Hematopoietic multipotent progenitor cell treated with erythropoietin and hydrocortisone succinate and interleukin-3 and kit ligand, for 15 days (in vitro differentiated cells): ENCODE measurements around the gene AP3B1.

Experiments
- DNase-seq: peaks from one replicate; pipeline ENCODE4 v3.0.0-alpha.2; 2015; ENCODE audit warnings: low spot score

Gene AP3B1

DNA sequence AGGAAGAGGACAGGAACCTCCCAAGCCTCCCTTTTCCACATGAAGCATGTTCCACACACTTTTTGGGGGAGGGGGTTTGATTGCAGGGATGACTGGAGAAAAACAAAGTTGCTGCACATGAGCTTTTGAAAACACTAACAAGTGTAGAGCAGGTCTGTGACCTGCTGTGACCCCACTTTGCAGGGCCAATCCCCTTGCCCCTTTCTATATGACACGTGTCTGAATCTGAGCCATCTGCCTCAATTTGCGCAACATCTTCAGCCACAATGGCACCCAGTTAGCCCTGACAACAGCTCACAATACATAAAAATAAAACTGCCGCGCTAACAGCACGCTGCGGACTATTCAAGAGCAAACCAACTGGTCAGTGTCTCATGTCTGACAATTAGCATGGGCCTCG, 290.6 kb downstream of the AP3B1 start:
- no peak for DNase-seq

DNA sequence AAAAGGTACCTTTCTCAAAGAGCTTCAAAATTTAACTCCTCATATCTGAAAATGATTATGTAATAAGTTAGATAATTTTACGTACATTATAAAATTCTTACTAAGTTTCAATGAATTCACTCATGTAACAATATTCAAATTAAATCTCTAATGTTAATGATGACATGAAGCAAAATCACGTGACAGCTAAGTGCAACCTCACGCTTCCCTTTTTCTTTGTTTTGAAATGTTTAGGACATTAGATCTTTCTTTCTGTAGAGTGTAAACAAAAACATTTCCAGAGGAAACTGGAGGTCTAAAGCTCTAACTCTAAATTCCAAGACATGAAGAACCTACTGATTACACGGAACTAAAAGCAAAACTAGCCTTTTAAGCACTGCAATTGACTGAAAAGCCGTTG, 291.0 kb downstream of the AP3B1 start:
- no peak for DNase-seq

DNA sequence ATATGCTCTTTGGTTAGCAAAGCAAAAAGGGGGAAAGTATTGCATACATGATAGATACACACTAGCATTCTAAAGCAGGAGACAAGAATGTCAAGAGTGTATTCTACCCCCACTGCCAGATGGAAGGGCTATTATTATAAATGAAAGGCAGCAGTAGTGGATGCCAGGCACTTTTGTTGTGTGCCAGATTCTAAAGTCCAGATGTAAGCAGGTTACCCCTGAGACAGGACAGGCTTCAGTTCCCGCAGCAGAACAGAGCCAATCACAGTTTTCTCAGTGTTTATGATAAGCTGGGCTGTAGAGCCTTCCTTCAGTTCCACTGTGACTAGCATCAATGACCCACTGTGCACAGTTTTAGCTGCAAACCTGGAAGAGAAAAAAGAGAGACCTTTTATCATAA, 291.8 kb downstream of the AP3B1 start:
- DNase-seq: no peak

DNA sequence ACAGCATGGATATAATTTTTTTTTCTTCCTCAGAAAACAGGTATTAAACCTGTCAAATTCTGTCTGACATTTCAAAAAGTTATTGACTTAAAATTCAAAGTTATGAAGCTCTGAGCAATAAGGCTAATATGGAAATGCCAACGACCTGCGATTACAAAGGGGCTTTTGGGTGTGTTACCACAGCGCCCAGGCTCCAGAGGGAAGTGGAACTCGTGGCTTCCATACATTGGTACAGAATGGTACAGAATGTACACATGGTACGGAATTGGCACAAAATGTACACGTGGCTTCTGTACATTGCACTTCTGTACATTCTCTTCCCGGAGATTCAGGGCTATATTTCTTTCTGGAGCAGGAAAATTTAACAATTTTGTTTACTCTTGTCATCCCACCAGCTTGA, 293.3 kb downstream of the AP3B1 start:
- no peak for DNase-seq

DNA sequence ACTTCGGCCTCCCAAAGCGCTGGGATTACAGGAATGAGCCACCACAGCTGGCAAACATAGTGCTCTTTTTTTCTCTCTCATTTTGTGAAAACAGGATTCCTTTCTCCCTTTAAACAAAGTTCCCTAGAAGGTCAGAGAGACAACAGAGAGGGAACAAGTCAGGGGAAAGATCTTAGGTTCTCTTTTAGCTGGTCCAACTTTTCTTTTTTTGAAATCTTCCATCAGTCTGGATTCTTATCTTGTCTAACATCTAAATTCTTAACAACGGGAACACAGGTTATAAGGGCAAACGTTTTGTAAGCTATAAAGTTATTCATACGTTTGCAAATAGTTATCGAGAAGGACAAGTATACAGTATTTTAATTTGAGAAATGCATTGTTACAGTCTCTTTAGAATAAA, 294.3 kb downstream of the AP3B1 start:
- no peak for DNase-seq

DNA sequence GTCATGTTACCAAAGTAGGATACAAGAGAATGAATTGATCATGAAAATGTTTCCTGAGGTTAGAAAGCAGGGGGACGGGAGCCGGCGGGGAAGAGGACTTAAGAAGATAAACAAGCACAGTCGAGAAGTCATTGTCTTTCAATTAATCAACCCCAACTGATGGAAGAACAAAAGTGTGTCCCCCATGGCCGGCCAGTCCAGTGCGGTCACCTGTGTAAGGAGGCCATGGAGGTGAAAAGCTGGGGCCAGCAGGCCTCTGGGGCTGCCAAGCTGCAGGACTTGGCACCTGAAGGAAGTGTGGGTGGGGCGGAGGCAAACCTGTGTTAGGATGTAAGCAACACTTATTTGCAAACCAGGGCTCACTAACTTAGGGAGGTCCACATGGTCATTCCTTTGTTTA, 295.1 kb downstream of the AP3B1 start:
- no peak for DNase-seq

DNA sequence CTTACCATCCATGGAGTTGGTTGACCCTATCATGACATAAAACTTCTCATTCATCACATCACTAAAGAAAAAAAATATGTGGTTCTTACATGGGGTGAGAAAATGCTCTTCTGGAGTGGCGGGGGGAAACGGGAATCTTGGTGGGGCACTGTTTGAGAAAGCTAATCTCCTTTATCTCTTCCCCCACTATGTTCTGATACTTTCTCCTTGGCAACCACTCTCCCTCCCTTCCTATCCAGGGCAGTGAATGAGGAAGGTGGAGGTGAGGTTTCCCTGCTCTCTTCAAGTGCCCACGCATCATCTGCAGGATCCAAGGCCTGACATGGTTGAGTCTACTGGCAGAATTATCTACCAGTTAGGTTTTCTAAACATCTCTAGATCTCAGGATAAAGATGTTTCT, 297.6 kb downstream of the AP3B1 start:
- DNase-seq: no peak

DNA sequence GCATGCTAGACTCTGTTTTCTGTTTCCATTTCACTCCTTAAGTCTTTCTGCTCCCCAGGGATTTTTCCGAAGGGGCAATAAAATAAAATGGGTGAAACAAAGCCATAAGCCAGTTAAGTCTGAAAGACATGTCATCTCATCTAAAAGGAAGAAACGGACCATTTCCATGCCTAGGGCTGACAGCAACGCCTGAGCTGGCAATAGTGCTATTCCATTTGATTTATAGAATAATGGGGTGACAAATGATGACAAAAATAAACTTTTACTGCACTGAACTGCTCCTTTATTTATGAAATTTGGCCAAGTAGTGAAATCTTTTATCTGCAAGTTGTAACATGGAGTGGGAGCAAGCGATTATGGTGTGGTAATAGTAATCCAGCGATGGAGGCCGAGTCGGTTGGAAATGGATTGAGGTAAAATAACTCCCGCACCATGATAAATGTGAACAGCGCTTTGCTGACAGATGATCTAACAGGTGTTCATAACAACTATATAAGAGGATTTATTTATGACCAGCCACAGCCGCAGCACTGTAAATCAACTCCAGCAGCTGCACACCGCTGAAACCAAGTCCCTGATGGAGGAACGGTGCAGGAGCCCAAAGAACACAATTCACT, 298.6 kb downstream of the AP3B1 start:
- no peak for DNase-seq

DNA sequence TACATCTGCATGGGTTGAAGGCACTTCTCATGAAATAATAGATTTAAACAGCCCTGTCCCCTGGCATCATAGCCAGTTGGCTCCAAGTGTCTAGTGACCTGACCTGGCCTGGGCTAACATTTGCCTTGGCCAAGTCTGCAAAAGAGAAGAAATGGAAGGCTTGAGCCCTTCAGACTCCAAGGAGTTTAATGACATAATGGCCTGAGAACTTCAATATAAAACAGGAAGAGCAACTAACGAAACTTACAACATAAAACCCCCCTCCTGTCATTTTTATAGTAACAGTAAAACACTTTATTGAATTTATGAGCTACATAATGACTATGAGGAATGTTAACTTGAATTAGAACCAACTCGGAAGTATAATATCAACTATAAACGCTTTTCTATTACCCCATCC, 299.6 kb downstream of the AP3B1 start:
- DNase-seq: no peak

DNA sequence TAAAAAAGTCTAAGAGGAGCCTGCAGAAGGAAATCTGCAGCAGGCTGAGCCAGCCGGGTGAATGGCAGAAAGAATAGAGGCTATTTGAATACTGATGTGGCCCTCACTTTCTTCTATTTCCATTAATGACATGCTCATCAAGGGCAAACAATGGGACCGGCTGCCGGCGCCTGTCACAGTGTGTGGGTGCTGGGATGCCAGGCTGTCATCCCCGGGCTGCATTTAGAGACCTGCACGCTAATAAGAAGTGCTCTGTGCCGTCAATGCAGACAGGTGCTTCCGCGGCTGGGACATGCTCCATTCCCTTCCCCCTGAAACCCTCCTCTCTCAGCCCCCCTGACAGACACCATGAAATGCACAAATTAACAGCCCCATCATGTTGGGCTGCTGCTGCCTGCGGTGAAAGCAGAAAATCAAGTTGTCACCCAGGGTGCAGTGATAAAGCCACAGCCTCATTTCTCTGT, 300.6 kb downstream of the AP3B1 start:
- no peak for DNase-seq

DNA sequence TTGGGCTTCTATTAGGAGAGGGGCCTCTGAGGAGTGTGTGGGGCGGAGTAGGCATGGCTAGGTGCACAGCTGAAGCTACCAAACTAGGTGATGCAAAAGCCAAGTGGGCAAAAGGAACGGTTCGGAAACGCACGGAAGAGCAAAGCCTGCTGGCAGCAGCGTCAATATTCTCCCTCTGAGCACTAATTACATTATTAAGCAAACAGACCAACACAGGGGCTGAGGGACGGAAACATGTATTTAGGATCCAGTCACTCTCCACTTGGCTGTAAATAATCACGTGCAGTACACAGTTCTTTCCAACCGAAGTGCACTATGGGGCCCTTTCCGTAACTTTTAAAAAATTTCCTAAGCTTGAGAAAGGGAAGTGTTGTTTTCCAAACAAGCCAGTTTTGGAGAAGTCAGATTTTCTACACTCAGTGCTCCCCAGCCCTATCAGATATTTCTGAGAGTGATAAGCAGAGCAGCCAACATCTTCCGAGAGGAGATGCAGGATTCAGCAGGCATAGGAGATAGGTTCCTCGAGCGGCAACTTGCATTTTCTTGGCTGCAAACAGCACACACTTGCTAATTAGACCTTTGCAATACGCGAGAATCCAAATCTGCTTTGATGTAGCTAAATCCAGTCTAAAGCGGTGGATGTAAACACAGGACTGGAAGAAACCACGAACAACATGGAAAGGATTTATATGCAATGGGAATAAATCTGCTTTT, 301.2 kb downstream of the AP3B1 start:
- no peak for DNase-seq

DNA sequence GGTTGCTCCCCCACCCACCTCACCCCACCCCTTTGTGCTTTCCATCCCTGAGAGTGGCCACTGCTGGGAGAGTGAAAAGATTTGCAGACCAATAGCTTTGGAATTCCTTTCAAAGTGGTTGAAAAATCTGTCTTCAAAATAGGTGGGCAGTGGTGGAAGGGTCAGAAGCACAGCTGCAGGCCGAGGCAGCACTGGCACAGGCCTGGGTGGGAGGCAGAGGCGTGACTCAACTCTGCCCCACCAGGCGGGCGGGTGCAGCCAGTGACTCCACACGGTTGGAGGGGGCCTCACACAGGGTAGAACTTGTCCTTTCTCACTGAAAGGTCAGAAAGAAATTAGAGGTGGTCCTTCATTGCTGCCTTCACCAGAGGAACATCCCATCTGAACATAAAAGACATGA, 303.4 kb downstream of the AP3B1 start:
- no peak for DNase-seq

DNA sequence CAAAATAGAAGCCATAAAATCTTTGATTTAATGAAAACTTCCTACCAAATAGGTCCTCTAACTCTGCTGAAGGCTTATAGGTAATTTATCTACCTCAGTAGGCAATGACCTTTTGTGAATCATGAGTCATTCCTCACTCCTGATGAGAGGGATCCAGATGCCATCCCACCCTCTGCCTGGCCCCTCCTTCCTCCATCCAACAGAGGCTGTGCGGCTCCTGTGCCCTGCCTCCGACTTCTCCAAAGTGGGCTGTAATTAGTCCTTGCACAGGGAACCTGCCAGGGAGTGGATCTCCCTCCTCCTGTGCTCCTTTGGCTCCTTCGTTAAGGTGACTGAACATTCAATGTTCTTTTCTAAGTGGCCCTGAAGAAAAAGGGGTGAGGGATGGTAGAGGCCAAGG, 304.5 kb downstream of the AP3B1 start:
- no peak for DNase-seq

DNA sequence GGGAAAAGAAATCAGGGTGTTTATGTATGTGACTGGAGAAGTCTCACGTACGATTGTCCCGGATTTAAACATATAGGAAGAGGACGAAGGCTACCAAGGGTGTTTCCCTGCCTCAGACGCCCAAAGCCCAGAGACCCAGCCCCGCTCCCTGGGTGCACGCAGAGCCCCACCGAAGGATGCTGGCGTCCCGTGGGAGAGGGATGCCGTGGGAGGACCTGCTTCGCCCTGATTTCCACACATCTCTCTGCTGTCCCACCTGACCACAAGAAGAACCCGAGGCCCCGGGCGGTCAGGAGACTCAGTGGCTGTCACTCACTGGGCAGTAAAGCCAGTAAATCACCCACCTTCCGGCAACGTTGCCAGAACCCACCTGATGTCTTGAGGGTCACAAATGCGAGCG, 306.5 kb downstream of the AP3B1 start:
- no peak for DNase-seq

DNA sequence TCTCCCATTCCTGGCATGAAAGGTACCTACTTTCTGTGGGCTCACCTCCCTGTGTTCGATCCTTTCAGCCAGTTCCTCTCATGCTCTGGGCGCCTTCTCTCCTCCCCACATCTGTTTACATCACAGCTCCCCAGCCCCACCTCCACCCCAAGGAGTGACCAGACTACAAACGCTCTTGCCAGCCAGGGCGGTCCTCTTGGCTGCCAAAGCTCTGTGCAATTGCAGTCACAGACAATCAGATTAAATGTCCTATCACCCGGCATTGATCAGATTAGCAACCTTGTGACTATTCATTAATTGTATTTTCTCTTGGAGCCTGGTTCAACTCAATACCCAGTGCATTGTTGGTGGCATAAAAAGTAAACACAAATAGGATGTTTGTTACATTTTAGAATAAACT, 307.2 kb downstream of the AP3B1 start:
- DNase-seq: no peak

DNA sequence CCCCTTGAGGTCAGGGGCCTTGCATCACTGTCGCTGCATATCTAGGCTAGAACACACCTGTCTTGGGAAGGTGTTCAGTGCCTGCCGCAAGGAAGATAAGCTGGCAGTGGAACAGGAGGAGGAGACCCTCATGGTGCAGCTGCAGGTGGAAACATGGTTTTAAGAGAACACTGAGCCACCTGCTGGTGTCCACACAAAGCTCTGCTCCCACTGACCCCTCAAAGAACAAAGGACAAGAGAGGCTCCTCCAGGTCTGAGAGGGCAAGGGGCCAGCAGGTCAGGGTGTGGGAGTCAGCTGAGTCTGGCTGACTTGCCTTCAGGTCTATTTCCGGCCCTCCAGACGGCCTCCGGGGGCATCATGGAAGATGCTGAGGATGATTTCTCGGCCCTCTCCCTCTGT, 308.2 kb downstream of the AP3B1 start:
- DNase-seq: no peak

DNA sequence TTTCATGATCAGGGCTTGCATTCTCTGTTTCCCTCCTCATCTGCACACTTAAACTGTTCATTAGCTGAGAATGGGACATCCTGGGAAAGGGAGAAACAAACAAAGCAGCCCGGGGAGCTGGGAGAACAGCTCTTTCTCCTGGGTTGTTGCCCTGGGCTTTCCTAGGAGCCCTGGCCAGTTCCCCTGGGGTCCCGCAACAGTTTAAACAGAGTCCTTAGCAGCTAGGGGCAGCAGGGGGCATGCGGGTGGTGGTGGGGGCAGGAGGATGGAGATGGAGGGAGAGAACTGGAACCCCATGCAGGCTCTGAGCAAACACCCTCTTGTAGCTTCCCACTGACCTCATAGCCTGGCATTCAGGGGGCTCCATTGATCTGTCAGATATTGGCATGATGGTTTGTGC, 309.3 kb downstream of the AP3B1 start:
- DNase-seq: no peak

DNA sequence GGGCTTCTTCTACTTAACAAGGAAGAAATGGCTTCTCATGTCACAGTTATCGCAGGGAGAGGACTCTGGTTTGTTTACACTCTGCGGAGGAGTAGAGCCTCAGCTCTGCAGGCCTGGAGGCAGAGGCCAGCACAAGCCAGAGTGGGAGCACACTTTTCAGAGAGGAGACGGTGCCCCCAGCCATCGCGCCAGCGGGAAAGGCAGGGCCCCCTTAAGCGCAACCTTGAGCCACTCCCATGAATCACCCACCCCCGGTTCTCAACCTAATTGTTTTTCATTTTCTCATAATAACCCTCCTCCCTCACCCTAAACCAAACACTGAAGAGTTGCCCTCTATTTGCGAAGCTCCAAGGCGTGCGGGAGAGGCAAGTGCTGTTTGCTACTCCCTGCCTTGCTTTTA, 309.9 kb downstream of the AP3B1 start:
- no peak for DNase-seq

DNA sequence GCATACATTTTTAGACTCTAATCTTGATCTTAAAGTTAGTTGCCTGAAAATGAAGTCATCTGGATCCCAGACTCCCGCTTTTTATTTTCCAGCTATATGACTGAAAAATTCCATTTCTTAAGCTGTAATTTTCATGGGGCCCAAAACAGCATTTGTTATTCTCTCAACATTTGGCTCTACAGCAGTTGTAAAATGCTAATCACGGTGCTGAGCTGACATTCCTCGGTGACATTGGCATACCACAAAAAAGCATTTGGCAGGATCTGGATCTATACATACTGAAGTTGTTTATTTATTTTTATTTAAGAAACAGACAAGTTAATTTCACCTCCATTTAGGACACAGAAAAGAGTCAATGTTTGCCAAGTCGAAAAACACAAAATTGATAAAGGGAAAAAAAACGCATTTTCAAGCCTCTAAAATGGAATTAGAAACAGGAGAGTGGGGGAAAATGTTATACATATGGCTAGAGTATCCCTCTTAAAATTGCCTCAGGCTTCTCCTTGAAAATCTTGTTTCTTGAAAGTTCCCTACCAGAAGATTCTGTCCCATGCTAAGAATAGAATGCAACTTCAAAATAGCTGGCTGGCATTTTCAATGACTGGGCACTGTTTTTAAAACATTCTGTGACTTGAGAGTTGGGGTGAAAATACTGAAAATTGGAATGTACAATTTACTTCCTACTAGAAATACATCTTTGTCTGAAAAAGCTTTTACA, 310.9 kb downstream of the AP3B1 start:
- no peak for DNase-seq

DNA sequence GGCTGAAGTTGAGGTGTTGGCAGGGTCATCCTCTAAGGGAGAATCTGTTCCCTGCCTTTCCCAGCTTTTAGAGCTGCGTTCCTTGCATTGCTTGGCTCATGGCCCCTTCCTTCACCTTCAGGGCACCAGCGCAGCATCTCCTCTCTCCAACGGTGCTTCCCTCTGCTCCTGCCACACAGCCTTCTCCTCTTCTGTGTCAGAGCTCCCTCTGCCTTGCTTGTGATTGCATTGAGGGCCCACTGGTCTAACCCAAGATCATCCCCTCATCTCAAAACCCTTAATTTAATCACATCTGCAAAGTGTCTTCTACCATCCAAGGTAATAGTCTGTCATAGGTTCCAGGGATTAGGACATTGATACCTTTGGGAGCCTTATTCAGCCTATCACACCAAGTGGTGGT, 312.7 kb downstream of the AP3B1 start:
- DNase-seq: no peak

DNA sequence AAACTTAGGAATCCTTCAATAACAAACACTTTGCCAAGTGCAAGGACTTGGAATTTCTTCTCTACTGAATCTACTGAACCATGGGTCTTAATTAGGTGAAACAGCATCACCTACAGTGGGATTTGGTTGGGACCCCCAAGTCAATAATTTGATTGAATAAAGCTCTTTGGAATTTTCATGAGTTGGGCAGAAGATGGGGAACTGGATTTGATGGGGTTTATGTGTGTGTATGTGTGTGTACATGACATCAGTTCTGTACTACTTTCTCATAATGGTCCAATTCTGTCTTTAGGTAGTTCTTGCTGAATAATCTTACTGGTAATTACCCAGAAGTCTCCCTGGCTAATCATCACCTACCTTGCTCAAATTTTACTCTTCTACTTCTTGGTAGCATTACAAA, 319.9 kb downstream of the AP3B1 start:
- no peak for DNase-seq

DNA sequence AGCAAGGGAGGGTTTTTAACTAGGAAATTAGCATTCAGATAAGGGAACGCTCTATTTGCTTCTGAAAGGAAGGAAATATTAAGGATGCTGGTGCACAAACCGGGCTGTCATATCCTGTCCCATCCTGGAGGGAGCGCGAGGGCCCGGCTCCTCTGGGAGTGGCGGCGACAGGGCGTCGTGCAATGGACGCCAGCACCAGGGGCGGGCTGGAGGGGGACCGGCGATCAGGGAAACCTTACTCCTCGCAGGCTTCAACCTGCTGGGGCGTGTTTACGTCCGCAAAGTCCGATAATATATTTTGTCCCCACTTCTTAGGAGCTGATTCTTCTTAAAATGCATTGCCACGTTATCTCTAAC, 321.3 kb downstream of the AP3B1 start:
- no peak for DNase-seq

DNA sequence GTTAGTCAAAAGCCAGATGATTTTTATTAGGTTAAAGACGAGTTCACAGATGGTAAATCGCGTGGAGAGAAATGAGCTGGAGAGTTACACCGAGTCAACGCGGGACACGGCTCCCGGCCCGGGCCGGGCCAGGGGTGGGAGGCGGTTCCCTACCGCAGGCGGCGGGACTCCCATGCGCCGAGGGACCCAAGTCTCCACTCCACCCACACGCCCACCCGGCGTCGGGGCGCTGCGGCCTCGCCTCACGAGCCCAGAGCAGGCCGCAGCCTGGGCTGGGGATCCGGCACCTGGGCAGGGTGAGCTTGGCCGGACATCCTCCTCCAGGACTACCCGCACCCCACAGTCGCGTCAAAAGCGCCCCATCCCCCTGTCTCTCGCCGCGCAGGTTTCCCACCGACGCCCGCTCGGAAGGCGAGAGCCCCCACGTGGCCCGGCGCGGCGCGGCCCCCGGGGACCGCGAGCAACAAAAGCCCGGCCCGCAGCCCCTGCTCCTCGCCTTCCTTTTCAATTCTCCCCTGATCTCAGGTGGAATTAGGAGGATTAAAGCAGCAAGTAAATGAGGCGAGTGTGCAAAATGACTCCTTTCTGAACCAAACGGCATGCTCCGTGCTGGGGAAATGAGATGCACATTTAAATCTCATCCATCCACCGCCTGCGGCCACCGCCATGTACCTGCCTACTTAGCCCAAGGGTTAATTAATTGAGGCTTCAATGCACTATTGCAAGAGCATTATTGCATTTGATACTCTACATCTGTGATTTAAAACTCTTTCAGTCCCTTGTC, 321.8 kb downstream of the AP3B1 start:
- DNase-seq: no peak
